GM19467 (cell line): ENCODE measurements around the gene VWA3B.

Experiments used
- ATAC-seq: cut with Tn5 transposase; IDR thresholded peaks from one replicate; pipeline ENCODE4 v1.9.1; 2021; ENCODE audit warnings: mild to moderate bottlenecking, moderate library complexity; ENCODE audit not compliant: unreplicated experiment

The VWA3B gene

GRCh38 chr2:98172150-98172765 lies 85.3 kb downstream of the VWA3B start:
- ATAC-seq, result no peak

GRCh38 chr2:98172951-98173350 lies 86.0 kb downstream of the VWA3B start:
- ATAC-seq, result no peak

- ATAC-seq, result no peak
These were observed 88.8 kb downstream of the VWA3B start for GRCh38 chr2:98175811-98176210.

- ATAC-seq, result no peak
These were observed 90.3 kb downstream of the VWA3B start for GRCh38 chr2:98177286-98177685.

- ATAC-seq, result no peak
These were observed 91.0 kb downstream of the VWA3B start for GRCh38 chr2:98177986-98178385.

- no peak for ATAC-seq
These were observed 93.5 kb downstream of the VWA3B start for GRCh38 chr2:98180456-98180855.

- ATAC-seq, result no peak
These were observed 94.4 kb downstream of the VWA3B start for GRCh38 chr2:98181346-98181745.

GRCh38 chr2:98185801-98186200 lies 98.8 kb downstream of the VWA3B start:
- ATAC-seq, result no peak

- no peak for ATAC-seq
These were observed 100.2 kb downstream of the VWA3B start for GRCh38 chr2:98187194-98187593.

- no peak for ATAC-seq
These were observed 101.5 kb downstream of the VWA3B start for GRCh38 chr2:98188351-98189046.

GRCh38 chr2:98191883-98192282 lies 104.9 kb downstream of the VWA3B start:
- no peak for ATAC-seq

- ATAC-seq, result no peak
These were observed 114.6 kb downstream of the VWA3B start for GRCh38 chr2:98201576-98201975.

- ATAC-seq, result no peak
These were observed 118.9 kb downstream of the VWA3B start for GRCh38 chr2:98205889-98206288.

- ATAC-seq, result no peak
These were observed 125.4 kb downstream of the VWA3B start for GRCh38 chr2:98212092-98213000.

- no peak for ATAC-seq
These were observed 129.6 kb downstream of the VWA3B start for GRCh38 chr2:98216616-98217015.

- no peak for ATAC-seq
These were observed 132.2 kb downstream of the VWA3B start for GRCh38 chr2:98219152-98219551.

GRCh38 chr2:98233941-98234340 lies 147.0 kb downstream of the VWA3B start:
- no peak for ATAC-seq

GRCh38 chr2:98234776-98235175 lies 147.8 kb downstream of the VWA3B start:
- no peak for ATAC-seq

GRCh38 chr2:98236935-98237334 lies 150.0 kb downstream of the VWA3B start:
- no peak for ATAC-seq

- ATAC-seq, result no peak
These were observed 153.9 kb downstream of the VWA3B start for GRCh38 chr2:98240786-98241398.

GRCh38 chr2:98241592-98241991 lies 154.6 kb downstream of the VWA3B start:
- no peak for ATAC-seq
